Measurements from ENCODE around the gene ELK4.

ELK4 gene

DNA sequence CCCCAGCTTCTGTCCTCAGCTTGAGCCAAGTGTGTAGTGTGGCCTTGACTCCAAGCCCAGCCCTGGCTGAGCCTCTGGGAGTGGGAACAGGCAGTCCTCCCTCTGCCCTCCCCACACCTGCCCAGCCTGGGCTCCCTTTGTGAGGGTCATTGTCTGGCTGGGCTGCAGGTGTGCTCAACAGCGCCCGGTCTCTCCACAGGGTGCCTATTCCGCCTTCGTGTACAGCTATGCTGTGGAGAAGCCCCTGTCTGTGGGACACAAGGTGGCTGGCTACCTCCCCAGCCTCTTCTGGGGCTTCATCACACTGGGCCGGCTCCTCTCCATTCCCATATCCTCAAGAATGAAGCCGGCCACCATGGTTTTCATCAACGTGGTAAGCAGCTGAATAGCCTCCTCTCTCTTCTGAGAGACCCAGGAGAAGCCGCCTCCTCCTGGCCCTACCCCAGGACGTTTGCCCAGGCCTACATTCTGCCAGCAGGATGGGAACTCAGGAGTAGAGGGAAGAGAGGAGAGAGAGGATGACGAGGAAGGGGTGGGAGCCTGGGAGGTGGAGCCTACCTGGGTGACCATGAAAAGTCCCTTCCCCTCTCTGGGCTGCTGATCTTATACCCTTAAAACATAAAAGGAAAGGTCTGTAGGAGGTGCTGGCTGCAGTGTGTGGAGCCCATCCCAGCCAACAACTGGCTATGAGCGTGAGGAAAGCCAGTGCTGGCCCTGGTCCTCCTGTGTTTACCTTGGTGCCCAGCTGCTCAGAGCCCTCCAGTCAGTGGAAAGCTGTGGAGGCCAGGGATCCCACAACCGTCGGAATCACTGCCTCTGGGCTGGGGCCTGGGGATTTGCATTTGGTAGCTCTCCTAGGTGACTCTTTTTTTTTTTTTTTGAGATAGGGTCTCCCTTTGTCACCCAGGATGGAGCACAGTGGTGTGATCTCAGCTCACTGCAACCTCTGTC lies 45.7 kb downstream of the ELK4 start:
- Mint-ChIP-seq H3K36me3 (ENCODE audit: insufficient read depth) (no peaks in the 10 kb centered on the region), H3K4me1 (no peaks in the 10 kb centered on the region), H3K9me3 (no peaks in the 10 kb centered on the region), H3K27ac (ENCODE audit: low read depth) (no peak overlapping the region), H3K27me3 (peaks cover 9% of the 10 kb centered on the region), H3K4me3 (no peak overlapping the region)
- no peak for ATAC-seq (replicated peaks; ENCODE audit: extremely low read depth, poor library complexity, severe bottlenecking)
- DNase-seq (ENCODE audit: low spot score in 2 of 2): no peak

GRCh38 chr1:205585169-205585834 lies 46.5 kb downstream of the ELK4 start:
- Mint-ChIP-seq H3K36me3 (ENCODE audit: insufficient read depth) (no peaks in the 10 kb centered on the region), H3K4me1 (no peaks in the 10 kb centered on the region), H3K4me3 (no peak overlapping the region), H3K27ac (ENCODE audit: low read depth) (no peak overlapping the region), H3K27me3 (peaks cover 17% of the 10 kb centered on the region), H3K9me3 (no peaks in the 10 kb centered on the region)
- no peak for DNase-seq (ENCODE audit: low spot score in 2 of 2)
- no peak for ATAC-seq (replicated peaks; ENCODE audit: extremely low read depth, poor library complexity, severe bottlenecking)

- H3K27me3 Mint-ChIP-seq: peaks cover 23% of the 10 kb centered on the region
- ATAC-seq (replicated peaks; ENCODE audit: extremely low read depth, poor library complexity, severe bottlenecking): no peak
- no peaks in the 10 kb centered on the region for H3K4me1 Mint-ChIP-seq
- H3K9me3 Mint-ChIP-seq: no peaks in the 10 kb centered on the region
- no peak overlapping the region for H3K27ac Mint-ChIP-seq (ENCODE audit: low read depth)
- no peak for DNase-seq (ENCODE audit: low spot score in 2 of 2)
- H3K4me3 Mint-ChIP-seq: no peak overlapping the region
- no peaks in the 10 kb centered on the region for H3K36me3 Mint-ChIP-seq (ENCODE audit: insufficient read depth)
Measured at GRCh38 chr1:205584732-205585131, 47.1 kb downstream of the ELK4 start.

DNA sequence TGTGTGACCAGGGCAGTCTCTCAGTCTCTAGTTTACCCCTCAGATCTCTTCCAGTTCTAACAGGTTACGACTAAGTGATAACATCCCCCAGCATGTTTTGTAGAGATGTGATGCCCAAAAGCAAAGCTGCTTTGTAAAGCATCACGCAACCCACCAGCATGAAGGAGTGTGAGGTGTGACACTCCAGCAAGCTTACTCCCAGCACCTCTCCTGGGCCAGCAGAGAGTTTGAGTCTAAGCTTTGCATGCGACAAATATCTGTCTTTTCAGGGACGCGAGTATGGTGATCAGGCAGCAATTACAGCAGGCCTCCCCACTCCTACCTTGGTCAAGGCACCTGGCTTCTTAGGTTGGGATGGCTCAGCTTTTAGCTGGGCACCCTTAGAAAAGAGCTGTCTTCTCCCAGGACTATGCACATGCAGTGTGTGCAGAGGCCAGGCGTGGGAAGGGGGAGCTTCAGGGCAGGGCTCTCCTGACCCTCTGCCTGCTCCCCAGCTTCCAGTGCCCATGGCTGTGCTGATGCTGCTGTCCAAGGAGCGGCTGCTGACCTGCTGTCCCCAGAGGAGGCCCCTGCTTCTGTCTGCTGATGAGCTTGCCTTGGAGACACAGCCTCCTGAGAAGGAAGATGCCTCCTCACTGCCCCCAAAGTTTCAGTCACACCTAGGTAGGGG lies 48.2 kb downstream of the ELK4 start:
- H3K27me3 Mint-ChIP-seq: peaks cover 30% of the 10 kb centered on the region
- peaks cover 1% of the 10 kb centered on the region for H3K36me3 Mint-ChIP-seq (ENCODE audit: insufficient read depth)
- no peak for DNase-seq (ENCODE audit: low spot score in 2 of 2)
- no peak overlapping the region for H3K4me3 Mint-ChIP-seq
- no peaks in the 10 kb centered on the region for H3K4me1 Mint-ChIP-seq
- no peaks in the 10 kb centered on the region for H3K9me3 Mint-ChIP-seq
- no peak for ATAC-seq (replicated peaks; ENCODE audit: extremely low read depth, poor library complexity, severe bottlenecking)
- no peak overlapping the region for H3K27ac Mint-ChIP-seq (ENCODE audit: low read depth)

DNA sequence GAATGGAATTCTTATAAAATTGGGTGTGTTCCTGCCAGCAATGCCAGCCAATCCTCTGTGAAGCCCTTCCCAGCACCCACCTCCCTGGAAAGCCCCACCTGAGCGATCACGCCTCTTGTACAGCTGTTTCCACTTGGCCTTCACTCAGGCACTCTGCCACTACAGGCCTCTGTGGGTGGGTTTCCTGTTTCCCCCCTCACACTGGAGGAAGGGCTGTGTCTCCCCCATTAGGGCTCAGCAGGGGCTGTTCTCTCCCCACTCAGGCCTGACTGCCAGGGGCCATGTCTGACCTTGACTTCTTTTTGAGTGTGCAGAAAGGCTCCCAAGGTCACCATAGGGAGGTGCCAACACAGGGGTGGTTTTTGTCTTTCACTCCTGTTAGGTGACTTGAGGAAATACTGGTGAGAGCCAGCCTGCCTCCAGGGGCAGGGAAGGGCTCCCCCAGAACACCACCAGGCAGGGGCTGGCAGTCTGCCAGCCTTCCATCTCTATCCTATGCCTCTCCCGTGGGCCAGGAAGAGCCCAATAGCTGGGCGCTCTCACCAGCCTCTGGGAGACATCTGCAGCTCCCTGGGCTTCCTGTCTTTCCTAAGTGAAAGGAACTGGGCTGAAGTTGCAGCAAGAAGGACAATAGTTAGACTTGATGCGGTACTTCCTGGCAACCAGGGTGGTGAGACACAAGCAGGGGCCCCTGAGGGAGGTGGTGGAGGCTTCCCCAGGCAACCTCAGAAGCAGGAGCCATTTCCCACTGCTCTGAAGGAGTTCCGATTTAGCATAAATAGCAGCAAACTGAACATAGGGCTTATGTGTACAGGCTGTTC lies 49.1 kb downstream of the ELK4 start:
- H3K27ac Mint-ChIP-seq (ENCODE audit: low read depth): no peak overlapping the region
- DNase-seq (ENCODE audit: low spot score in 2 of 2) (no peak), ATAC-seq (replicated peaks; ENCODE audit: extremely low read depth, poor library complexity, severe bottlenecking) (no peak)
- H3K27me3 Mint-ChIP-seq: peaks cover 39% of the 10 kb centered on the region
- peaks cover 1% of the 10 kb centered on the region for H3K36me3 Mint-ChIP-seq (ENCODE audit: insufficient read depth)
- no peak overlapping the region for H3K4me3 Mint-ChIP-seq
- no peaks in the 10 kb centered on the region for H3K9me3 Mint-ChIP-seq
- no peaks in the 10 kb centered on the region for H3K4me1 Mint-ChIP-seq

- H3K9me3 Mint-ChIP-seq: no peaks in the 10 kb centered on the region
- DNase-seq (ENCODE audit: low spot score in 2 of 2): no peak
- H3K27me3 Mint-ChIP-seq: peaks cover 45% of the 10 kb centered on the region
- H3K36me3 Mint-ChIP-seq (ENCODE audit: insufficient read depth): peaks cover 1% of the 10 kb centered on the region
- H3K27ac Mint-ChIP-seq (ENCODE audit: low read depth): no peak overlapping the region
- no peaks in the 10 kb centered on the region for H3K4me1 Mint-ChIP-seq
- H3K4me3 Mint-ChIP-seq: no peak overlapping the region
- ATAC-seq (replicated peaks; ENCODE audit: extremely low read depth, poor library complexity, severe bottlenecking): no peak
Measured at GRCh38 chr1:205582046-205582445, 49.8 kb downstream of the ELK4 start.

DNA sequence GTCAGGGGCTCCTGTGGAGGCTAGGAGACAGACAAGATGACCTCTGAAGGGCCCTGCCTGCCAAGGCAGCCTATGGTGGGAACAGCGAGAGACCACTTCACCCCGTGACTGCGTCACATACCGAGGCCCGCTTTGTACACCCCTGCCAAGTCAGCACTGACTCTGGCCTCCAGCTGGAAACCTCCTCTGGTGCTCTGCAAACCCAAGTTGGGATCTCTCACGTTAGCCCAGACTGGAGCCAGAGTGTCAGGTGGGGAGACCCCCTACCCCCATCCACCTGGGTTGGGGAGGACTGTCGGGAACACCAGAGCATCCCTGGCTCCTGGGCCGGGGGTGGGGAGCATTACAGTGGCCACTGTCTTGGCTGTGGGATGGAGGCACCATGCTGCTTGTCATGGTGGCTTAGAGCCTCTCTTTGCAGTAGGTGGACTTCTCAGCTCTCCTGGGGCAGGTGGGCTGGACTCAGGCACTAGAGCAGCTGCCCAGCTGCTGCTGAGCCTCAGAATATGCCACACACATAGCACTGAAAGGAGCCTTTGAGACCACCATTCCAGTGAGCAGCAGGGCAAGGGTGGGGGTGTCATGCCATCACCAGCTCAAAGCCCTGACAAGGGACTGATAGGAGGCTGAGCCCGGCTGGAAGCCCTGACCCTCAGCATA lies 50.4 kb downstream of the ELK4 start:
- DNase-seq (ENCODE audit: low spot score in 2 of 2) (no peak), ATAC-seq (replicated peaks; ENCODE audit: extremely low read depth, poor library complexity, severe bottlenecking) (no peak)
- Mint-ChIP-seq H3K27ac (ENCODE audit: low read depth) (no peak overlapping the region), H3K4me1 (no peaks in the 10 kb centered on the region), H3K9me3 (no peaks in the 10 kb centered on the region), H3K36me3 (ENCODE audit: insufficient read depth) (peaks cover 1% of the 10 kb centered on the region), H3K4me3 (no peak overlapping the region), H3K27me3 (peaks cover 51% of the 10 kb centered on the region)

DNA sequence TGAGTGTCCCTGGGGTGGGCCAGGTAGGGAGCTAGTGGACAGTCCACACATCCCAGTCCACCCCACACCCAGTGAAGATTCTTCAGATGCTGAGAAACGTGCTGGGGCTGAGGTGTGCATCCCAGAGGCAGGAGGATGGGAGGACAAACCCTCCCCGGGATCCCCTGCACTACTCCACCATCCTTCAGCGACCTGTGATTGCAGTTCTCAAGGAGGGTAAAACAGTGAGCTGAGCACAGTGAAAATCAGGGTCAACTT lies 51.0 kb downstream of the ELK4 start:
- DNase-seq (ENCODE audit: low spot score in 2 of 2): no peak
- Mint-ChIP-seq H3K4me3 (no peak overlapping the region), H3K36me3 (ENCODE audit: insufficient read depth) (peaks cover 1% of the 10 kb centered on the region), H3K4me1 (no peaks in the 10 kb centered on the region), H3K27me3 (peaks cover 57% of the 10 kb centered on the region), H3K9me3 (no peaks in the 10 kb centered on the region), H3K27ac (ENCODE audit: low read depth) (no peak overlapping the region)
- no peak for ATAC-seq (replicated peaks; ENCODE audit: extremely low read depth, poor library complexity, severe bottlenecking)

DNA sequence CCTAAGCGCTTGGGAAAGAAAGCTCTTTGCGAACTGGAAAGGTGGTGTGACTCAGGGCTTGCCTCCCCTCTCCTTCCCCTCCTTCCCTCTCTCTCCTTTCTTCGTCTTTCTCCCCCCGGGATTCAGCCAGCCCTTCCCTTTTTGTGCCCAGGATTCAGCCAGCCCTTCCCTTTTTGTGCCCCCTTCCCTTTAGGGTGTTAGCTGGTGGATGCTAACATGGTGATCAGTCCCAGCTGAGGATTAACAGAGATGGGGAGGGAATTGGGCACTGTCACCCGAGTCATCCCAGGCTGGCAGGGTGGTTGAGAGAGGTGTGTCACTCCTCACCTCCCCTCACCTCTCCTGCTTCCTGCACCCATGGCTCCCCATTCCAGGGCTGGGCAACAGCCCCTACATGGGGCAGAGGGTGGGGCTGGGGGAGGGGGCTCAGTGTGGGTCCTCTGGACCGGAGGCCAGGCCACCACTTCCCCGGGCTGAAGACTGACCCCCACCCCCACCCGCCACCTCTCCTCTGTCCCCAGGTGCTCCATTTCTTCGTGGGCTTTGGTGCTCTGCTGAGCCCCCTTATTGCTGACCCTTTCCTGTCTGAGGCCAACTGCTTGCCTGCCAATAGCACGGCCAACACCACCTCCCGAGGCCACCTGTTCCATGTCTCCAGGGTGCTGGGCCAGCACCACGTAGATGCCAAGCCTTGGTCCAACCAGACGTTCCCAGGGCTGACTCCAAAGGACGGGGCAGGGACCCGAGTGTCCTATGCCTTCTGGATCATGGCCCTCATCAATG lies 51.5 kb downstream of the ELK4 start:
- DNase-seq (ENCODE audit: low spot score in 2 of 2) (no peak), ATAC-seq (replicated peaks; ENCODE audit: extremely low read depth, poor library complexity, severe bottlenecking) (no peak)
- H3K27me3 Mint-ChIP-seq: peaks cover 59% of the 10 kb centered on the region
- H3K9me3 Mint-ChIP-seq: no peaks in the 10 kb centered on the region
- peaks cover 1% of the 10 kb centered on the region for H3K36me3 Mint-ChIP-seq (ENCODE audit: insufficient read depth)
- H3K4me3 Mint-ChIP-seq: no peak overlapping the region
- H3K27ac Mint-ChIP-seq (ENCODE audit: low read depth): no peak overlapping the region
- no peaks in the 10 kb centered on the region for H3K4me1 Mint-ChIP-seq

GRCh38 chr1:205579711-205580110 lies 52.1 kb downstream of the ELK4 start:
- no peak overlapping the region for H3K27ac Mint-ChIP-seq (ENCODE audit: low read depth)
- peaks cover 59% of the 10 kb centered on the region for H3K27me3 Mint-ChIP-seq
- no peak overlapping the region for H3K4me3 Mint-ChIP-seq
- no peaks in the 10 kb centered on the region for H3K4me1 Mint-ChIP-seq
- no peak for DNase-seq (ENCODE audit: low spot score in 2 of 2)
- H3K9me3 Mint-ChIP-seq: no peaks in the 10 kb centered on the region
- ATAC-seq (replicated peaks; ENCODE audit: extremely low read depth, poor library complexity, severe bottlenecking): no peak
- H3K36me3 Mint-ChIP-seq (ENCODE audit: insufficient read depth): peaks cover 1% of the 10 kb centered on the region

- ATAC-seq (replicated peaks; ENCODE audit: extremely low read depth, poor library complexity, severe bottlenecking) (no peak), DNase-seq (ENCODE audit: low spot score in 2 of 2) (no peak)
- Mint-ChIP-seq H3K27ac (ENCODE audit: low read depth) (no peak overlapping the region), H3K4me1 (no peaks in the 10 kb centered on the region), H3K27me3 (peaks cover 59% of the 10 kb centered on the region), H3K4me3 (no peak overlapping the region), H3K36me3 (ENCODE audit: insufficient read depth) (peaks cover 1% of the 10 kb centered on the region), H3K9me3 (no peaks in the 10 kb centered on the region)
Measured at GRCh38 chr1:205578780-205579571, 52.8 kb downstream of the ELK4 start.

All from central memory CD8-positive, alpha-beta T cell (primary cell).